NCI-H526 treated with DMSO at 0.1 percent for 48 hours (cell line): ENCODE results near the gene TSTD1.
"Not testable (repeated sequence)": the region's sequence is repeated elsewhere in the genome, so short reads cannot be mapped to it uniquely, and the experiment has no call there.

Experiments
- DNase-seq: peaks from one replicate; lab custom pipeline; 2025; lab: John Stamatoyannopoulos, UW

Gene TSTD1

GRCh38 chr1:161068306-161069234, 29.8 kb upstream of the TSTD1 start:
- DNase-seq: no peak

- no peak for DNase-seq
Observed at GRCh38 chr1:161066694-161067093, 27.9 kb upstream of the TSTD1 start.

- DNase-seq: not testable (repeated sequence)
Observed at GRCh38 chr1:161065681-161066080, 26.9 kb upstream of the TSTD1 start.

- DNase-seq: not testable (repeated sequence)
Observed at GRCh38 chr1:161063936-161064335, 25.2 kb upstream of the TSTD1 start.

GRCh38 chr1:161061419-161061818, 22.7 kb upstream of the TSTD1 start:
- no peak for DNase-seq

- no peak for DNase-seq
Observed at GRCh38 chr1:161059293-161059692, 20.5 kb upstream of the TSTD1 start.

- DNase-seq: no peak
Observed at GRCh38 chr1:161054805-161055204, 16.0 kb upstream of the TSTD1 start.

- DNase-seq: no peak
Observed at GRCh38 chr1:161054232-161054631, 15.5 kb upstream of the TSTD1 start.

- no peak for DNase-seq
Observed at GRCh38 chr1:161052899-161053298, 14.1 kb upstream of the TSTD1 start.

GRCh38 chr1:161051219-161051618, 12.5 kb upstream of the TSTD1 start:
- no peak for DNase-seq

GRCh38 chr1:161048949-161049722, 10.4 kb upstream of the TSTD1 start:
- no peak for DNase-seq

- DNase-seq: no peak
Observed at GRCh38 chr1:161047436-161048420, 9.0 kb upstream of the TSTD1 start.

- no peak for DNase-seq
Observed at GRCh38 chr1:161046605-161047228, 8.0 kb upstream of the TSTD1 start.

GRCh38 chr1:161045736-161046604, 7.2 kb upstream of the TSTD1 start, which contains the start of gene USF1:
USF1 (minus strand) TSS chr1:161045977; CDS start chr1:161043275, 2,702 bp downstream.
- DNase-seq: peak; percentile 98

- peak; percentile 81 for DNase-seq
Observed at GRCh38 chr1:161044908-161045735, 6.4 kb upstream of the TSTD1 start.

GRCh38 chr1:161044535-161044907, 5.8 kb upstream of the TSTD1 start:
- no peak for DNase-seq

GRCh38 chr1:161039546-161039945, 782 bp upstream of the TSTD1 start:
- no peak for DNase-seq

- DNase-seq: no peak
Observed at GRCh38 chr1:161039154-161039545, 386 bp upstream of the TSTD1 start.
